IPS-NIHi7 (cell line): ENCODE results near the gene TMEM121B.

ENCODE experiments used
- DNase-seq: peaks from one replicate; pipeline ENCODE4 v3.0.0; 2012; ENCODE audit warnings: mixed read lengths; ENCODE audit errors: extremely low spot score

Gene TMEM121B

DNA sequence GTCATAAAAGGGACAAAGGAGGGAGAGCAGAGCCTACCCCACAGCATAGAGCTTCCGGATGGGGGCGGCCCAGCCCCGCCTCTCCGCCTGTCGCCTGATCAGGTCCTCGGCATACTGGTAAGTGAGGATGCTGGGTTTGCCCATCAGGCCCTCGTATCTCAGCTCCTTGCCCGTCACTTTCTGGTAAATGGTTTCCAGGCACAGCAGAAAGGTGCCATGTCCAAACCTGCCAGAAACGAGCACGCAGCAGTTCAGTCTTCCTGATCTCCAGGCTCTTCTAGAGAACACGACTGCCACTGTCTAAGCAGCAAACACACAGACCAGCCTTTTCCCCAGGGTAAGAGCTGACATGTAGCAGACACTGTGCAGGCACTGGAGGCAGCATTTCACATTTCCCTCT, 17.4 kb upstream of the TMEM121B start:
- no peak for DNase-seq

DNA sequence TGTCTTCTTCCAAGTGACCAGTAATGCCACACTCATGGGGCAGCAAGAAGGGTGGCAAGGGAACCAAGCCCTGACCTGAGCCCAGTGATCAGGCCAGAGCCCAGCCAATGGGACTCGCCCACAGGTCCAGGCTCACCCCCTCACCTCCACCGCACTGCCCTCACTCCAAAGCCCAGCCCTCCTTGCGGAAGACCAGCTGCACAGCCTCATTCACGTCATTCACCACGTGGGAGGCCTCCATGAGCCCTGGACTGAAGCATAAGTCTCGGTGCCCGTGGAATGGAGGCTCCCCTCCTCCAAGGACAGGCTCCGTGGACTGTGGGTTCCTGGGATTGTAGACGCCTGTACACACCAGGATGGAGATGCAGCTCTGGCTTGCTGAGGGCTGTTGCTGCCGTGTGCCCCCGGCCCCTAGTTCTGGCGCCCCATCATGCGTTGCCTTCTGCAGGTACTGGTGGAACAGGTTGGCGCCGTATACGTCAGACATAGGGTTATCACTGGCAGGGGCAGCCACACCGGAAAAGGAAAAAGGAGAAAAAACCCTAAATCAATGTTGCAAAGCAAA, 16.8 kb upstream of the TMEM121B start:
- no peak for DNase-seq

GRCh38 chr22:17137170-17137569, 16.0 kb upstream of the TMEM121B start:
- no peak for DNase-seq

DNA sequence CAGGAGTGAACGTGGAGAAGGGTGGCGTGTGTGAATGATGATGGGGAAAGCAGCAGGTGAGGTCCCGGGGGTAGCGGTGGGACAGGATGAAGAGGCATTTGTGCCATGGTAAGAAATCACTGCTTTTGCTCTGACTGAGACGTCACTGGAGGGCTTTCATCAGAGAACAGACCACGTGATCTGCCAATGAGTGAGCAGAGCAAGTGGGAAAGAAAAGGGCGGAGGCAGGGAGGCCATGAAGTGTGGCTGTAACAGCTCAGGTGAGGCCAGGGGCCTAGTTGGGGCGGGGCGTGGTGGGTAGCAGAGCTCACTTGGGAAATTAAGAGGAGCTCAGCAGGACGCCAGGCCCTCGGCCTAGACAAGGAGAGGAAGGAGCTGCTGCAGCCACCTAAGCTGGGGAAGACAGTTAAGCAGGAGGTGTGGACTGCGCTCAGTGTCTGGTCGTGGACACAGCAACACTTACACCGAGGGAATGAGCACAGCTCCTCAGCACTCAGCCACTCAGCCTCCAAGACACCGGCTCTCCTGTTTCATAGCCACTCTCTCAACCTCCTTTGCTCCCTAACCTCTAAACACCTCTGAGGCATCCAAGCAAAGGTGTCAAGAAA, 14.1 kb upstream of the TMEM121B start:
- no peak for DNase-seq

- no peak for DNase-seq
Observed at GRCh38 chr22:17133137-17133536, 12.0 kb upstream of the TMEM121B start.

DNA sequence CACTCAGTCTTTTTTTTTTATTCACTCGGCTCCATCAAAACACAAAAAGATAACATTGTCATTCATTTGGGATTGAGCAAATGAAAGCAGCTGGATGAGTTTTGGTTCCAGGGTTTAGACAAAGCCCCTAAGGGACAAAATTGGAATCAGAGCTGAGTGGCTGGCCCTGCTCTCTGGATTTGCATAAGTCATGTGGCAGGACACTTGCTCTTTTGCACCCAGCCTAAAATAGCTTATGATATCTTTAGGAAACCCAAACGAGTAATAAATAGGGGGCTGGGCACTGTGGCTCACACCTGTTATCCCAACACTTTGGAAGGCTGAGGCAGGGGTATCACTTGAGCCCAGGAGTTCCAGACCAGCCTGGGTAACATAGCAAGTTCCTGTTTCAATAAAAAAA, 11.0 kb upstream of the TMEM121B start:
- no peak for DNase-seq

DNA sequence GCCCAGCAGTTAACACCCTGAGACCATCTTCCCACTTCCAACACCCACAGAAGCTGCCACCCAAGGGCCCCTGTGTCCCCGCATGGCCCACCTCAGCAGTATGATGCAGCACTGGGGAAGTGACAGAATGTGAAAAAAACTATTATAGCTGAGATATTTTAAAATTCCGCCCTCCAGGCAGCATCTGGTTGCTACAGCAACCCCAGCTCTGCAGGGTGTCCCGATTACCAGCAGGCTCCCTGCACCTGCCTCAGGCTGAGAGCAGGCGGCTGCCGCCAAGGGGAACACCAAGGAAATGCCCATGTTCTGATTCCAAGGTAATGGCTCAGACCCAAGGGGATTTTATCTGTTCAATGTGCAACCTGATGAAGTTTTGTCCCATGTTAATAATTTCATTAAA, 10.5 kb upstream of the TMEM121B start:
- peak; percentile 63 for DNase-seq

DNA sequence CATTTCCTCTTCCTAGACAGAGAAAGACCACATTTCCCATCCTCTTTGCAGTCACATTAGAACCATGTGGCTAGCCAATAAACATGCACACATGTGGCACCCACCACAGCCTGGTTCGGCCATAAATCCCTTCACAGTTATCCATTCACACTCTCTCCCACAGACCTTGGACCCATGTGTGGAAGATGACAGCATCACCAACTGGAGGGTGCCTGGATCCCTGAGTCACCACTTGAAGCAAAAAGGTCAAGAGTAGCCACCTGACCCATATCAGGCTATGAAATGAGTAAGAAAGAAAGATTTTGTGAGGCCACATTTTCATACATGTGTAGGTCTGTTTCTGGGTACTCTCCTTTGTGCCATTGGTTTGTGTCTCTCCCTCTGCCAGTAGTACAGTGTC, 9.0 kb upstream of the TMEM121B start:
- no peak for DNase-seq

DNA sequence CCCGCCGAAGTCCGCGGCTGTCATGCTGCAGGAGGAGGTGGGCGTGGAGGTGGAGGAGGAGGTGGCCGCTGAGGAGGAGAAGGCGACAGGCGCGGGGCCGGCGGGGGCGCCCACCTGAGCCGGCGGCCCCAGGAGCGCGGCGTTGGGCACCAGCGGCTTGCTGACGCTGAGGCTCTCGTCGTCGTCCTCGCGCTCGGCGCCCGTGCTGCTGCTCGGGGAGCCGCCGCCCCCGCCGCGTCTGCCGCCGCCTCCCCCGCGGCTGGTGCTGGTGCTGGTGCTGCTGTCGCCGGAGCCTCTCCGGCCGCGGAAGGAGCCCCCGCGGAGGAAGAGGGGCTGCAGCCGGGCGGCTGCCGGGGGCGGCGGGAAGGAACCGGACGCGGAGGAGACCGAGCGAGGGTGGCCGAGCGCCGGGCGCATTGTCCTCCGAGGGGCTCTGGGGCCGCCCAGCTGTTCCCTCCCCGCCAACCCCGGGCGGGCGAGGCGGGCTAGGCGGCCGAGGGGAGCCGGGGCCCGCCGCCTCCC, 388 bp downstream of the TMEM121B start:
- DNase-seq, result no peak

DNA sequence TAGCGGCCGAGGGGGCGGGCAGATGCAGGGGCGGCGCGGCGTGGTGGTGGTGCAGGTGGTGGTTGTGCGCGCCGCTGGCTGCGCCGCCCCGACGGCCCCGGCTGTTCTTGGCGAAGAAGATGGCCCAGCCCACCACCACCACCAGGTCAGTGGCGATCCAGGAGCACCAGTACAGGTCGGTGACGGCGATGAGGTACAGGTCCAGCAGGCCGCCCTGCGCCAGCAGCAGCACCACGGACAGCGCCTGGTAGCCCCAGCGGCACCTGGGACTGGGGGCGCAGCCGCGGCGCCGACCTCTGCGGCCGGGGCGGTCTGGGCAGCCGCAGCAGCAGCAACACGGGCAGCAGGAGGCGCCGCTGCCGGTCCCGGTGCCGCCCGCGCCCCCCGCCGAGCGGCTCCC, 879 bp downstream of the TMEM121B start:
- peak; percentile 84 for DNase-seq

DNA sequence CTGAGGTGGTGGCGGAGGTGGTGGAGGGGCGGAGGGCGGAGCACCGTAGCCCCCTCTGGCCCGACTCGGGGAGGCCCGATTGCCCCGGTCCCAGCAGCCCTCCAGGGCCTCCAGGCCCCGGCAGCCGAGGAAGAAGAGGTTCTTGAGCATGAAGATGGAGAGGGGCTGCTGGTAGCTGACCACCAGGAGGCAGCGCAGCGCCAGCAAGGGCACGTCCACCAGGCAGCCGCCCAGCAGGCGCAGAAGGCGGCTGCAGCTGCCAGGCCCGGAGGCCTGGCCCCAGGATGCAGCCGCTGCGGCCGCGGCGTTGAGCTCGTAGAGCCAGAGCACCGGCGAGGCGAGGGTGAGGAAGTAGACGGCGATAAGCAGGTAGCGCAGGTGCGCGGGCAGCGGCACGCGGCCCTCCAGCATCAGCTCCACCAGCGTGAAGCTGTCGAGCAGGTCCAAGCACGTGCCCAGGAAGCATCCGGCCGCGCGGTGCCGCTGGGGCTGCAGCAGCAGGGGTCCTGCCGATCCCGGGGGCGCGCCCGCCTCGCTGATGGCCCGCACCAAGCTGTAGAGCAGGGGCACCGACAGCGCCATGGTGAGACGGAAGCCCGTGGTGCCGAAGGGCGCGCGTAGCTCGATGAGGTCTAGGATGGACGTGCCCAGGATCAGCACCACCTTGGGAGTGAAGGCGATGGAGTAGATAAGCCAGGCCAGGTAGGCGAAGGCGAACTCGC, 1.5 kb downstream of the TMEM121B start:
- DNase-seq, result peak; percentile 79

DNA sequence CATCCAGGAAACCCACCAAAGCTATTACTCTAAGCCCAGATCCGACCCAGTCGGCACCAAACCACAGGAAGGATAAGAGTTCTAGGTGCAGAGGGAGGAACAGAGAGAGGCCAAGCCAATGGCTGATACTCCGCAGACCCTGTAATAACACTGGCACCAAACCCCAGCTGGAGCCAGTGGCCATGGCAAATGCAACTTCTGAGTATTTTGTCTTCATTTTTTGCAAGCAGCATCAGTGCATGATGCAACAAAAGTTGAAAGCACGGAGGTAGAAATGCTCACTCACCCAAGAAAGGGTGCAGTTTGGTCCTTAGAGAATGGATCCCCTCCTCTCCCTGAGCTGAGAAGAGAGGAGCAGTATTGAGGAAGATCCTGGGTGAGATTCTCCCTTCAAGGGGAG, 2.8 kb downstream of the TMEM121B start:
- no peak for DNase-seq

GRCh38 chr22:17117890-17118289, 3.3 kb downstream of the TMEM121B start:
- no peak for DNase-seq

DNA sequence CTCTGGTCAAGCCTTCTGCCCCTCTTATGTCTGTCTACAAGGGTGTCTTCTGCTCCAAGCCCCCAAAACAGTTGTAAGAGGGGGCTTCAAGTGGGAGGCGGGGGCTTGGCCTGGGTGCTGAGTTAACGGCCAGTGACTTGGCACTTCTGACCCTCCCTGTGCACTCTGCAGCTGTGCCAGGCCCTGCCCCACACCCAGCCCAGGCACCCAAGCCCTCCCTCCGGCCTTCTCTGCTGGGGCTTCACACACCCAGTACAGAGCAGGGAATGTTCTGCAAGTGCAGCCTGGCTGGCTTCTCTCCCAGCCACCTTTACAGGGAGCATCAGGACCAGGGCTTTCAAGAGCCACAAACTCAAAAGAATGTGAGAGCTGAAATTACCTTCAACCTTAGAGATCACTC, 3.8 kb downstream of the TMEM121B start:
- DNase-seq, result no peak

GRCh38 chr22:17116572-17117330, 4.4 kb downstream of the TMEM121B start:
- no peak for DNase-seq

GRCh38 chr22:17115945-17116565, 5.1 kb downstream of the TMEM121B start:
- DNase-seq, result no peak

DNA sequence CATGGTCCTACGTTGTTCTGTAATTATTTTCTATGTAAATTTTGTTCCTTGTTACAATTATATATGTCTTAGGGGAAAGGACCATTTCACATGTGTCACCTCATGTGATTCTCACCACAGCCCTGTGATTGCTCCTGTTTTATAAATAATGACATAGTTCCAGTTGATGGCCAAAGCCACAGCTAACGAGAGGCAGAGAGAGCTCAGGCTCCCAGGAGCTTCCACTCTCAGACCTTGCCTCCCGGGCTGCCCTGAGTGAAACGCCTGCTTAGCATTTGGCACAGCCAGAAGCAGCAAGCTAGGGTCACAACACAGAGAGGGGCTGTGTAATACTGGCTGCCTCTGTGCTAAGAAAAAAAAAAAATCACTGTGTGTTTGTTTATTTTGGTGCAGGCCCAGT, 5.9 kb downstream of the TMEM121B start:
- DNase-seq, result no peak

DNA sequence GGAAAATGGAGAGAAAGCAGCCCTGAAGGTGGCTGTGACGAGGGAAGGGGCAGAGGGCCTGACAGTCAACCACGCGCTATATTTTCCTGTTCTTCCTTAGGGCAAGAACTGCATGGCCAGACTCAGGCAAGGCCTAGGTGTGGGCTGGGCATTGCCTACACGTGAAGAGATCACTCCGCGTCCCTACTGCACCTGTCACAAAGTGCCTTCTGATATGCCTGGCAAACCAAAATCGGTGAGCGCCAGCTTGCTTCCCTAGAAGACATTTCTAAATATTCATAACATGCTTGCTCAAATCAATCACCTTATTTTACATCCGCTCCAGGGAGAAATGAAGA, 6.3 kb downstream of the TMEM121B start:
- no peak for DNase-seq

- DNase-seq, result no peak
Observed at GRCh38 chr22:17114173-17114897, 6.8 kb downstream of the TMEM121B start.

DNA sequence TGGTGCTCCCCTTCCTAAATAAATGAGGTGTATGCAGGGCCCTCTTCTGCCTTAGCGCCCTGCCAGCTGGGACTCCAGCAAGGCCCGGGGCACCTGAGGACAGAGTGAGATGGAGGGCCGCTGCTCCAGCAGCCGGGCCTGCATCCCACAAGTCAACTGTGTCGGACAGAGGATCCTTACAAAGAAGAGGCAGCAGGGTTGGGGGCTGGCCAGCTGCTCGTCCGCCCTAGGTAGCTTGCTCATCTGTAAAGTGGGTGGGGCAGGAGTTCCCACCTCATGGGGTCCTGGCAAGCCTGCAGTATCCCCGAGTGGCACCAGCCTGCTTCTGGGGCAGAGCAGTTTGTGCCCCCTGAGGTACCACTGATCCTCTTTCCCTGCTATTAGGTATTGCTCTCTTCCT, 7.6 kb downstream of the TMEM121B start:
- DNase-seq, result no peak

DNA sequence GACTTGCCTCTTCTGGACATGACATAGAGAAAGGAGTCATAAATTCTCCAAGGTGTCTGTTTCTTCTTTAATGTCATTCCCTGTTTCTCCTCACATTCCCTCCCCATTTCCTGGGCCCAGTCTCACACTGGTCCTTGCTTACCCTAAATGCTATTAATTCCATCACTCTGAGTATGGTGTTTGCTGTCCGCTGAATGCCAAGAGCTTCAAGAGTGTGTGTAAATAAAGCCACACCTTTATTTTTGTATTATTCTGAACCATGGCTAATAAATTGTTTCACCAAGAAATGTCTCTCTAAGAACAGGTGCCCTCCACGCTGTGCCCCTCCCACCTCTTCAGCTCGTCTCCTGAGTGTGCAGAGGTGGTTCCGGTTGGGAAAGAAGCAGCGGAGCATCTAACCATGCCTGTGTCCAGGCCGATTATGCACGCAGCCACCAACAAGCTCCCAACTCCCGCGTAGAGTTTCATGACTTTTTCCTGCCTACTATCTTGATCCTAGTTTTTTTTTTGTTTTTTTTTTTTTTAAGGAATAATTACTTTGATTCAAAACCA, 8.6 kb downstream of the TMEM121B start:
- DNase-seq, result no peak
